ENCODE results near the gene EPHA2.

The EPHA2 gene

DNA sequence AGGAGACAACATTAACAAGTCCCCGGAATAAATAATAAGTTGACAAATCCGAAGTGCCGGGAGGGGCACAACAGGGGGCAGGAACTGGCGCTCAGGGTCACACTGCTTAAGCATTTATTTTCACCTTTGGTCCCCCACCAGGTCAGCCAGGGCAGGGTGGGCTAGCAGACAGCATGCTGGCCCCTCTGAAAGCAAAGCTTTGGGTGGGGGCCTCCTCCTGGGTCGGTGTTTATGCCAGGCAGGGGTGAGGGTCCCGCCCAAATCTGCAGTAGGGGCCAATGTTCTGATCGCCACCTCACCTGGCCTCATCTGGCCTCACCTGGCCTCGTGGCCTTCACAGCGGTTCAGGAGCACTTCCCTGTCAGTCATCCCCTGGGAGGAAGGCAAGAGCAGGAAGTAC, 74.2 kb downstream of the EPHA2 start:
- Histone ChIP-seq H2AK5ac (ENCODE audit: low read length) (peak overlapping the region; percentile 92), H3K79me2 (ENCODE audit: control insufficient read depth, insufficient read depth, low read length, poor library complexity) (no peaks in the 10 kb centered on the region), H3K18ac (ENCODE audit: low read length) (no peak overlapping the region), H4K91ac (ENCODE audit: low read depth, low read length) (peak overlapping the region; percentile 65), H3K9ac (ENCODE audit: low read length) (no peak overlapping the region), H3K79me1 (ENCODE audit: low read length) (peaks cover 1% of the 10 kb centered on the region), H2BK120ac (ENCODE audit: insufficient read depth, low read length, poor library complexity) (peak overlapping the region; percentile 74), H3K27me3 (ENCODE audit: insufficient read depth, low read length) (no peaks in the 10 kb centered on the region), H2AFZ (ENCODE audit: insufficient read depth, low read length, poor library complexity) (peak overlapping the region; percentile 25), H3K9me3 (ENCODE audit: insufficient read depth, low read depth, low read length) (no peaks in the 10 kb centered on the region), H2BK12ac (ENCODE audit: low read length) (peak overlapping the region; percentile 97), H3K4me1 (ENCODE audit: control insufficient read depth in 1 of 2, insufficient read depth in 2 of 2, low read length in 2 of 2) (peaks cover 5 to 8% of the 10 kb centered on the region in 2 experiments), H3K4me2 (ENCODE audit: low read length) (no peak overlapping the region), H4K8ac (ENCODE audit: low read depth, low read length) (no peak overlapping the region), H4K12ac (ENCODE audit: low read depth, low read length) (no peak overlapping the region), H3K36me3 (ENCODE audit: control insufficient read depth in 1 of 2, insufficient read depth in 2 of 2, low read length in 2 of 2) (no peaks in the 10 kb centered on the region), H3K4me3 (ENCODE audit: low read depth, low read length) (no peak overlapping the region), H3K23ac (ENCODE audit: low read length) (no peak overlapping the region), H3K14ac (ENCODE audit: low read length) (peak overlapping the region; percentile 37), H2BK5ac (ENCODE audit: low read depth, low read length, poor library complexity) (no peak overlapping the region), H3K4ac (ENCODE audit: low read depth, low read length) (no peak overlapping the region), H3K27ac (ENCODE audit: low read depth, low read length) (no peak overlapping the region)
- no CpG with 5 or more reads among the region's 9 CpGs for WGBS (ENCODE audit: extremely low coverage, insufficient coverage, insufficient read length)
- no peak for DNase-seq

DNA sequence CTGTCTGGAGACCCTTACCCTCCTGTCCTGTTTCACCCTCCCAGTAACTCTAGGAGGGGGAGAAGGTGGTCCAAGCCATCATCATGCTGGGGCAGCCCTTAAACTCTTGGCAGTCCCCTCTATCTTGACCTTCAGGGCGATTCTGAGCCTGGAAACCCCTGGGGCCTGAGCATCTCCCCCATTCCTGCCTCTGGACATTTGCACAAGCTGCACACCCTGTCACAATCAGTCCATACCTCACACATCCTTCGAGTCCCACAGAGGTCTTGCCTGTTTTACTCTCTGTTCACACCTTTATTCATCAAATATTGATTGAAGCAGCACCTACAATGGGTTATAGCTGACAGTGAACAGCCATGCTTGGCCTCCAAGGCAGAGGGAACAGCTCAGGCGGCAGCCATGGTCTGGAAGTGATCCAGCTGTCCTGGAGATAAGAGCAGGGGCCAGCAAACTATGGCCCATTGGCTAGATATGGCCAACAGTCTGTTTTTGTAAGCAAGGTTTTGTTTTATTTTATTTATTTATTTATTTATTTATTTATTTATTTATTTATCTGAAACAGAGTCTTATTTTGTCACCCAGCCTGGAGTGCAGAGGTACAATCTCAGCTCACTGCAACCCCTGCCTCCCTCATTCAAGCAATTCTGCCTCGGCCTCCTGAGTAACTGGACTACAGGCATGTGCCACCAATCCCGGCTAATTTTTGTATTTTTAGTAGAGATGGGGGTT, 75.3 kb downstream of the EPHA2 start:
- no peak for DNase-seq
- H3K4ac ChIP-seq (ENCODE audit: low read depth, low read length): no peak overlapping the region
- H3K27ac ChIP-seq (ENCODE audit: low read depth, low read length): no peak overlapping the region
- no peak overlapping the region for H4K12ac ChIP-seq (ENCODE audit: low read depth, low read length)
- H2AK5ac ChIP-seq (ENCODE audit: low read length): no peak overlapping the region
- no peak overlapping the region for H3K9ac ChIP-seq (ENCODE audit: low read length)
- H3K4me3 ChIP-seq (ENCODE audit: low read depth, low read length): no peak overlapping the region
- no peak overlapping the region for H3K18ac ChIP-seq (ENCODE audit: low read length)
- WGBS (ENCODE audit: extremely low coverage, insufficient coverage, insufficient read length): no CpG with 5 or more reads among the region's 5 CpGs
- H3K14ac ChIP-seq (ENCODE audit: low read length): no peak overlapping the region
- H4K91ac ChIP-seq (ENCODE audit: low read depth, low read length): no peak overlapping the region
- H4K8ac ChIP-seq (ENCODE audit: low read depth, low read length): no peak overlapping the region
- peaks cover 1% of the 10 kb centered on the region for H3K79me1 ChIP-seq (ENCODE audit: low read length)
- H3K4me1 ChIP-seq (ENCODE audit: control insufficient read depth in 1 of 2, insufficient read depth in 2 of 2, low read length in 2 of 2): peaks cover 5 to 7% of the 10 kb centered on the region in 2 experiments
- H3K27me3 ChIP-seq (ENCODE audit: insufficient read depth, low read length): no peaks in the 10 kb centered on the region
- no peak overlapping the region for H2BK5ac ChIP-seq (ENCODE audit: low read depth, low read length, poor library complexity)
- no peaks in the 10 kb centered on the region for H3K9me3 ChIP-seq (ENCODE audit: insufficient read depth, low read depth, low read length)
- H3K4me2 ChIP-seq (ENCODE audit: low read length): no peak overlapping the region
- H3K79me2 ChIP-seq (ENCODE audit: control insufficient read depth, insufficient read depth, low read length, poor library complexity): no peaks in the 10 kb centered on the region
- H2BK120ac ChIP-seq (ENCODE audit: insufficient read depth, low read length, poor library complexity): no peak overlapping the region
- no peak overlapping the region for H2BK12ac ChIP-seq (ENCODE audit: low read length)
- no peak overlapping the region for H2AFZ ChIP-seq (ENCODE audit: insufficient read depth, low read length, poor library complexity)
- no peak overlapping the region for H3K23ac ChIP-seq (ENCODE audit: low read length)
- no peaks in the 10 kb centered on the region for H3K36me3 ChIP-seq (ENCODE audit: control insufficient read depth in 1 of 2, insufficient read depth in 2 of 2, low read length in 2 of 2)

DNA sequence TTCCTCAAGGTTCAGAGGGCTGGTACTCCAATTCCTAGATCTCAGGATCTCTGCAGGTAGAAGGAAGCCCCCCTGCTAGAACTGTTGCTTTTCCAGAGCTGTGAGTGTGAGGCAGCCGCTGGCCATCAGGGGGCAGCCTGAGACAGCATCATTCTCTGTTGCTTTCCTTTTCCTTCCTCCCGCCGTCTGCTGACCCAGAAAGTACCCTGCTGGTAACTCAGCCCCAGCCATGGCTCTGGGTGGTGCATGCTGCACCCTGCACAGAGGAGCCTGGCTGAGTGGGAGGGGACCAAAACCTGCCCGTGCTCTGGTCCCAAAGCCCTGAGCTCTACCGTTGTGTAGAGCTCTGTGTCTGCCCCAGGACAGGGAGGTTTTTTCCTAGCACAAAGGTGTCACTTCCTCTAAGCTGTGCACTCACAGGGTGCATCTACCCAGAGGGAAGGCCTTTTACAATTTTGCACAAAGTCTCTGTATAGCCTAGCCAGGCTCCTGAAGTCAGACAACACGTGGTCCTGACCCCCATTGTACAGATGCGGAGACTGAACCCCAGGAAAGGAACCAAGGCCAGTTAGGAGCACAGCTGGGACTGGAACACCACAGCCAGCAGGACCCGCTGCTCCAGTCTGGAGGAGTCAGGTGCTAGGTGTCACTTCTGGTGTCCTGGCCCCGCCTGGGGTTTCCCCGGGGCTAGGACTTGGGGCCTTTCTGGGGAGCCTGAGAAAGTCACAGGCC, 76.8 kb downstream of the EPHA2 start:
- WGBS (ENCODE audit: extremely low coverage, insufficient coverage, insufficient read length): no CpG with 5 or more reads among the region's 10 CpGs
- Histone ChIP-seq H4K91ac (ENCODE audit: low read depth, low read length) (peak overlapping the region; percentile 13), H2BK120ac (ENCODE audit: insufficient read depth, low read length, poor library complexity) (no peak overlapping the region), H3K27ac (ENCODE audit: low read depth, low read length) (no peak overlapping the region), H4K8ac (ENCODE audit: low read depth, low read length) (no peak overlapping the region), H3K9me3 (ENCODE audit: insufficient read depth, low read depth, low read length) (no peaks in the 10 kb centered on the region), H3K23ac (ENCODE audit: low read length) (no peak overlapping the region), H3K9ac (ENCODE audit: low read length) (no peak overlapping the region), H3K79me2 (ENCODE audit: control insufficient read depth, insufficient read depth, low read length, poor library complexity) (no peaks in the 10 kb centered on the region), H3K18ac (ENCODE audit: low read length) (no peak overlapping the region), H3K27me3 (ENCODE audit: insufficient read depth, low read length) (peaks cover under 1% of the 10 kb centered on the region), H3K79me1 (ENCODE audit: low read length) (peaks cover 1% of the 10 kb centered on the region), H3K14ac (ENCODE audit: low read length) (no peak overlapping the region), H3K4me1 (ENCODE audit: control insufficient read depth in 1 of 2, insufficient read depth in 2 of 2, low read length in 2 of 2) (peaks cover 5% of the 10 kb centered on the region in 2 experiments), H3K4ac (ENCODE audit: low read depth, low read length) (no peak overlapping the region), H3K36me3 (ENCODE audit: control insufficient read depth in 1 of 2, insufficient read depth in 2 of 2, low read length in 2 of 2) (no peaks in the 10 kb centered on the region), H4K12ac (ENCODE audit: low read depth, low read length) (no peak overlapping the region), H2AFZ (ENCODE audit: insufficient read depth, low read length, poor library complexity) (peak overlapping the region; percentile 50), H2BK12ac (ENCODE audit: low read length) (peak overlapping the region; percentile 15), H3K4me2 (ENCODE audit: low read length) (no peak overlapping the region), H3K4me3 (ENCODE audit: low read depth, low read length) (no peak overlapping the region), H2BK5ac (ENCODE audit: low read depth, low read length, poor library complexity) (no peak overlapping the region), H2AK5ac (ENCODE audit: low read length) (no peak overlapping the region)
- peak; percentile 60 to 79 for DNase-seq

DNA sequence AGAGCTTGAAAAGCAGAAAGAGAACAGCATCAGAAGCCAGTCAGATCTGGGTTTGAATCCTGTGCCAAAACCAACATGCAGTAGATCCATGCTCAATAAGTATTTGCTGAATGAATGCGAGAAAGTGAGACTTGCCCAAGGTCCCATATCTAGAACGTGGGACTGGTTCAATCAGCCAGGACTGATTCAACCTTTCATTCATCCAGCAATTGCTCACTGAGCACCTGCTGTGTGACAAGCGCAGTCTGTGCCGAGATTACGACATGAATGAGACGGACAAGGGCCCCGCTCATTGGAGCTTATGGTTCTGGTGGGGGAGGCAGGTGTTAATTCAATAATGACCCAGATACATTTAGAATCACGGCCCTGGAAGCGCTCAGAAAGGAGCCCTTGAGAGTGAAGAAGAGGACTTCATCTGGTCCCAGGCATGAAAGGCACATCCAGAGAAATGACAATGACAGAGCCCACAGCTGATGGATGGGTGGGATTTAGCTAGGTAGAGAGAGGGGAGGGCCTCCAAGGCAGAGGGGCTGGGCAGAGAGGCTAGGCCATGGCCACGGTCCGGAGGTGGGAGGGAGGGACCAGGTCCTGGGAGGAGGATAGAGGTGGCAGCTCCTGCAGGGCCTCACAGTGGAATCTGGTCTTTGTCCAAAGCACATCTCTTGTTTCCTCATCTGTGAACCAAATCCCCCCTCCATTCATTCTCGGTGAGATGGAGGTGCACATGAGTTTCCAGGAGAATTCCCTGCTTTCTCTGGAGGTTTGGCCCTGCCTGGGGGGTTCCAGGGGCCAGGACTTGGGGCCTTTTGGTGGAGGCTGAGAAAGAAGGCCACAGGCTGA, 78.2 kb downstream of the EPHA2 start:
- Histone ChIP-seq H3K27ac (ENCODE audit: low read depth, low read length) (no peak overlapping the region), H2BK12ac (ENCODE audit: low read length) (no peak overlapping the region), H4K12ac (ENCODE audit: low read depth, low read length) (no peak overlapping the region), H4K91ac (ENCODE audit: low read depth, low read length) (no peak overlapping the region), H3K79me1 (ENCODE audit: low read length) (peaks cover 1% of the 10 kb centered on the region), H3K14ac (ENCODE audit: low read length) (no peak overlapping the region), H3K4me3 (ENCODE audit: low read depth, low read length) (no peak overlapping the region), H4K8ac (ENCODE audit: low read depth, low read length) (no peak overlapping the region), H2BK5ac (ENCODE audit: low read depth, low read length, poor library complexity) (no peak overlapping the region), H2BK120ac (ENCODE audit: insufficient read depth, low read length, poor library complexity) (no peak overlapping the region), H3K4ac (ENCODE audit: low read depth, low read length) (no peak overlapping the region), H3K23ac (ENCODE audit: low read length) (no peak overlapping the region), H3K4me1 (ENCODE audit: control insufficient read depth in 1 of 2, insufficient read depth in 2 of 2, low read length in 2 of 2) (peaks cover 9 to 11% of the 10 kb centered on the region in 2 experiments), H3K4me2 (ENCODE audit: low read length) (no peak overlapping the region), H3K79me2 (ENCODE audit: control insufficient read depth, insufficient read depth, low read length, poor library complexity) (no peaks in the 10 kb centered on the region), H2AFZ (ENCODE audit: insufficient read depth, low read length, poor library complexity) (no peak overlapping the region), H2AK5ac (ENCODE audit: low read length) (no peak overlapping the region), H3K18ac (ENCODE audit: low read length) (no peak overlapping the region), H3K36me3 (ENCODE audit: control insufficient read depth in 1 of 2, insufficient read depth in 2 of 2, low read length in 2 of 2) (no peaks in the 10 kb centered on the region), H3K9me3 (ENCODE audit: insufficient read depth, low read depth, low read length) (no peaks in the 10 kb centered on the region), H3K9ac (ENCODE audit: low read length) (no peak overlapping the region), H3K27me3 (ENCODE audit: insufficient read depth, low read length) (peaks cover 14% of the 10 kb centered on the region)
- no peak for DNase-seq
- WGBS (ENCODE audit: extremely low coverage, insufficient coverage, insufficient read length): no CpG with 5 or more reads among the region's 12 CpGs

All from trophoblast cell (in vitro differentiated cells and primary cell).